HL-60 (cell line): ENCODE measurements around the gene PPIL3.

Experiments
- DNase-seq, 2 experiments: peaks; one replicate each; pipeline ENCODE4 v3.0.0-alpha.2; 2010 to 2020; ENCODE audit warnings: low read depth in 1 of 2, low spot score in 1 of 2
- H3K27ac ChIP-seq: fragments of 250-450 bp; sonication (Bioruptor Pico); replicated peaks from 2 replicates; pipeline ENCODE4 v1.5.1; 2020; ENCODE audit warnings: mild to moderate bottlenecking, moderate library complexity
- H3K27me3 ChIP-seq: fragments of 250-450 bp; sonication (Bioruptor Pico); 2 replicates; pipeline ENCODE4 v1.5.1; 2021; ENCODE audit warnings: mild to moderate bottlenecking, moderate library complexity; ENCODE audit not compliant: insufficient read depth, poor library complexity, severe bottlenecking
- H3K4me3 ChIP-seq: replicated peaks from 2 replicates; pipeline ENCODE4 v1.5.1; 2011; ENCODE audit warnings: mild to moderate bottlenecking, control low read depth, low read length; ENCODE audit not compliant: insufficient read depth
- CTCF ChIP-seq: IDR thresholded peaks from one replicate; pipeline ENCODE4 v1.5.1; 2011; ENCODE audit warnings: low read length, control low read depth, inconsistent platforms; ENCODE audit not compliant: insufficient read depth
- GABPA ChIP-seq: IDR thresholded peaks from 2 replicates; pipeline ENCODE4 v1.6.1; 2012; ENCODE audit warnings: low read depth
- POLR2AphosphoS5 ChIP-seq: IDR thresholded peaks from 2 replicates; pipeline ENCODE4 v1.6.1; 2012; ENCODE audit warnings: low read depth
- REST ChIP-seq: IDR thresholded peaks from 2 replicates; pipeline ENCODE4 v1.6.1; 2012; ENCODE audit warnings: low read depth; ENCODE audit not compliant: insufficient replicate concordance
- SPI1 ChIP-seq: IDR thresholded peaks from 2 replicates; pipeline ENCODE4 v1.6.1; 2012; ENCODE audit warnings: low read depth, mild to moderate bottlenecking, borderline replicate concordance

The PPIL3 gene

GRCh38 chr2:200856806-200857205, 32.1 kb downstream of the PPIL3 start:
- TF ChIP-seq GABPA (no peak), SPI1 (no peak), CTCF (no peak), POLR2AphosphoS5 (no peak), REST (no peak)
- Histone ChIP-seq H3K4me3 (no peak overlapping the region), H3K27me3 (no peaks in the 10 kb centered on the region), H3K27ac (no peak overlapping the region)
- DNase-seq = no peak

GRCh38 chr2:200852605-200853004, 36.3 kb downstream of the PPIL3 start:
- TF ChIP-seq SPI1 (no peak), GABPA (no peak)
- Histone ChIP-seq H3K27me3 (no peaks in the 10 kb centered on the region), H3K4me3 (no peak overlapping the region), H3K27ac (no peak overlapping the region)
- no peak for DNase-seq

GRCh38 chr2:200851398-200852248, 37.3 kb downstream of the PPIL3 start:
- no peak overlapping the region for H3K4me3 ChIP-seq
- TF ChIP-seq GABPA = no peak
- TF ChIP-seq CTCF = no peak
- no peak; the same call in 1 of the 2 replicates for TF ChIP-seq POLR2AphosphoS5
- TF ChIP-seq REST = no peak
- TF ChIP-seq SPI1 = no peak
- H3K27ac ChIP-seq = no peak overlapping the region
- H3K27me3 ChIP-seq = no peaks in the 10 kb centered on the region
- DNase-seq = no peak

- TF ChIP-seq GABPA (no peak), REST (no peak), SPI1 (no peak), CTCF (no peak), POLR2AphosphoS5 (no peak)
- no peak overlapping the region for H3K27ac ChIP-seq
- no peak for DNase-seq
These were observed 38.2 kb downstream of the PPIL3 start for GRCh38 chr2:200850512-200851256.

More at GRCh38 chr2:200850512-200851256, 38.2 kb downstream of the PPIL3 start:
- no peaks in the 10 kb centered on the region for H3K27me3 ChIP-seq
- H3K4me3 ChIP-seq = no peak overlapping the region
